T follicular helper cell (primary cell): Measurements from ENCODE around the gene STIL.
"Not testable (repeated sequence)": the region's sequence is repeated elsewhere in the genome, so short reads cannot be mapped to it uniquely, and the experiment has no call there.

ENCODE experiments used
- DNase-seq: peaks from one replicate; pipeline ENCODE4 v3.0.0-alpha.2; 2020; ENCODE audit warnings: low read depth

The STIL gene

GRCh38 chr1:47219590-47220220 lies 94.2 kb downstream of the STIL start:
- no peak for DNase-seq

GRCh38 chr1:47219001-47219400 lies 94.9 kb downstream of the STIL start:
- no peak for DNase-seq

DNA sequence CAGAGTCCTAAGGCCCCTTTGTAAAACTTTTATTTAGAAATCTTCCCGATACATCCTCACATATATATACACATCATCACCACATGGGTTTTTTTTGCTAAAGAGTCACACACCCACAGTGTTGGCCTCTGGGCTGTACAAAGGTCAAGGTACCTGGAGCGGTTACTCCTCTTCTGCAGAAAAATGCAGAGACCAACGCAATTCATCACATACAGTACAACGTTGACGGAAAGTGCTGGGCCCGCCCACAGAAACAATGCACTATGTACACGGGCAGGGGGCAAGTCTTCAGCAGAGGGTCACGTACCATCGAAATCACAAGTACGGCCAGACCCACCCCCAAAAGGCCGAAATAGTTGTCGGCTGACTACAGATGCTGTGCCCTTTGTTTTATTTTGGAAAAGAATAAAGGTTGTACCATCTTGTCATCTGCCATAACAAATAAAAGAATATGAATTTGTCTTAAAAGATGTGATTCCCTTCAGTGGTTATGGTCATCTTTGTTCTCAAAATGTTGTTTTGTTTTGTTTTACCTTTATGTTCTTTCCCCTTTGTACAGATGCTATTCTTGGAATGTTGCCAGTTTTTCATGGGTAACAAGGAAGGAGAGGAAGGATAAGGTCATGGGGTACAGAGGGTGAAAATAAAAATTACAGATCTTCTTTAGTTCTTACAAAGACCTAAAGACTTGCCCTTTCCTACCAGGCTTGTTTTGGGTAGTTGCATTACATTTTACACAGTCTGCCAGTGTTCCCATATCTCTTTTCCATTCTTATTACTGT lies 97.5 kb downstream of the STIL start:
- no peak for DNase-seq

GRCh38 chr1:47215713-47216112 lies 98.2 kb downstream of the STIL start:
- DNase-seq = no peak

DNA sequence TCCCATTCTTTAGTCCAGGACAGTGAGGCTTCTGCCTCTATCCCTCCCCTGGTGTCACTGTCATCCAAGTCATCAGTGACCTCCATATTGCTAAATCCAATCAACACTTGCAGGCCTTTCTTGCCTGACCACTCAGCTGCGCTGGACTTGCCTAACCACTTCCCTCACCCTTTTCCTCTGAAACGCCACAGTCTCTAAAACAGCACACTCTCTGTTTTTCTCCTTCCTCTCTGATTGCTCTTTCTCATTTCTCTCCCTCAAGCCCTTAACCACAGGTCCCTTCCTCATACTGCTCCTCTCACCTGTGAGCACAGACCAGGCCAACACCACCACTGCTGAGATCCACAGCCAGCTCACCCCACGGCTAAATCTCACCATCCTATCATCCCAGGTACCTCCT lies 99.4 kb downstream of the STIL start:
- no peak for DNase-seq

DNA sequence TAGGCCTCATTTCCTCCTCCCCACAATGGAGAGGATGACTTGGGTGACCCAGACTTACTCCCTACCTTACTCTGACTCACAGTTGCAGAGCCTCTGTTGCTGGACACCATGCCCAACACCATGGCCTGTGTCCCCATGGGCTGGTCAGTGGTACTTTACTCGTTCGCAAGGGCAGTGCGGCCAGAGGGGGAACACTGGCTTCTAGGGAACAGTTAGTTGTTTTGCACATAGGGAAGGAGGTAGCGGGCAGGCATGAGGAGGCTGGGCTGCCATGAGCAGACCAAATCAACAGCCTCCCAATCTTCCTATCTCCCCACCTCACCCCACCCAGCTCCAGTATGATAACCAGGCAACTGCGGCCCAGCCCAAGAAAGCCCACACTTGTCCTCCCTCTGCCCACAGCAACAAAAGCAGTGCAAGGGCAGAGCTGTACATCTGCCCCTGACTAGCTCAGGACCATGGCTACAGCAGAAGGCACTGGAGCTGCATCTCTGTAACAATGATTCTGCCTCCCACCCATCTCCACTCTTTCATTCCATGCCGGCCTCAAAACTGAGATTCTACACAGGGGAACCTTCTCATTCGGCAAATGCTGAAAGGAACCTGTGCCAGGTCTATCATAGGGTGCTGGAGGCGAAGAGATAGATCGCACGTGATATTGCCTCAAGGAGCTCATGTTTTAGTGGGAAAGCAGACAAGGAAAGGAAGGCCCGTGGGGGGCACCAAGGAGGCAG lies 100.5 kb downstream of the STIL start:
- DNase-seq = no peak

- DNase-seq = no peak
These were observed 101.2 kb downstream of the STIL start for GRCh38 chr1:47212636-47213229.

DNA sequence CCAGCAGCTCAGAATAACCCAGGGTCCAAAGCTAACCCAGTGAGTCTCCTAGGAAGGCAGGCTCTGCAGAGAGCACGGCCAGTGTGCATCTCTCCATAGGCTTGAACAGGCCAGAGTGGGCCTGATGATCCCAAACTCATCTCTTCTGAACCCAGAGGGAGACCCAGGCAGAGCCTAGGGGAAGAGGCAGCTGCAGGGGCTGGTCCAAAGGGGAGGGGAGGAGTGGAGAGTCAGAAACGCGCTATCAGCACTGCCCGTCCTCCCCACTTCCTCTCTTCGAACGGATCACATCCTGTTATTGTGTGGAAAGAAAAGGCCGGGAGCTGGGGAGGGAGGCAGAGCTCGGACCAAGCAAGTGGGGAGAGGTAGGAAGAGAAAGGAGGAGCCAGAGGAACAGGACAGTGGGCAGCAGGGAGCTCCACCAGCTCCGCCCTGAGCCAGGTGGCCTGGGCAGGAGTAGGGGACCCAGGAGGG lies 102.1 kb downstream of the STIL start:
- DNase-seq = no peak

DNA sequence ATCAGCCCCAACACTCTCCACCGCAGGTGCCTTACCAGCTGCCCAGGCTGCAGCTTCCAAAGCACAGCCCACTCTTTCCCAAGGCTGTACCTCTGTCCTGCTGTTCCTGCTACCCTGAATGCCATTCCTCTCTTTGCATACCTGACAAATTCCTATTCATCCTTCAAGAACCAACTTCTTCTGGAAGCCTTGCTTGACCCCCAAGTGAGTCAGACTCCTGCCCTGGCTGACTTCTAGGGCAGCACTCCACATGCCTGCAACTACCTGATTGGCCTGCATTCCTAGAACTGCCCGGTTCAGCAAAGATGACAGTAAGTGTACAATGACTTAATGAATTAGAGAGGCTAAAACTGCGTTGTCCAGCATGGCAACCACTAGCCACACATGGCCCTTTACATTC lies 103.3 kb downstream of the STIL start:
- no peak for DNase-seq

- no peak for DNase-seq
These were observed 104.1 kb downstream of the STIL start for GRCh38 chr1:47209725-47210325.

GRCh38 chr1:47209091-47209490 lies 104.9 kb downstream of the STIL start:
- DNase-seq = no peak

DNA sequence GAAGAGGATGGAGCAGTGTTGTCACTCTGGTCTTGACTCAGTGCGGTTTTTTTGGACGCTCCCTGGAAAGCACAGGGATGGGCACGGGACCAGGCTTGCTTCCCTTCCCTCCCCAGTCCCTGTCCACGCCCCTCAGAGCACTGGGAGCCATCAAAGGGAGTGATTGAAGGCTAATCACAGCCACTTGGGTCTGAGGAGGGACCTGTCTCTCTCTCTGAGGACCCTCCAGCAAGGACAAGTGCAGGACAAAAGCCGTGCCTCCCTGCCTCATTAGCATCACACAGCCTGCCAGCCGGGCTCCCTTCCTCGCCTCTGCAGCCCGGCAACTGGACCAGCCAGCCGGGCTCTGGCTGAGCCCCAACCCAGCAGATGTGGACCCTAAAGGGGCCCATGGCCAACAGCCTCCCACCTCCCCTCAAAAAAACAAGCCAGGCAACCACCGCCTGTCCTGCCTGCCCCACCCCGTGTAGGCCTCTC lies 105.5 kb downstream of the STIL start:
- DNase-seq = no peak

- no peak for DNase-seq
These were observed 106.1 kb downstream of the STIL start for GRCh38 chr1:47207803-47208373.

GRCh38 chr1:47205918-47206317 lies 108.0 kb downstream of the STIL start:
- no peak for DNase-seq

- not testable (repeated sequence) for DNase-seq
These were observed 110.4 kb downstream of the STIL start for GRCh38 chr1:47203504-47203903.

DNA sequence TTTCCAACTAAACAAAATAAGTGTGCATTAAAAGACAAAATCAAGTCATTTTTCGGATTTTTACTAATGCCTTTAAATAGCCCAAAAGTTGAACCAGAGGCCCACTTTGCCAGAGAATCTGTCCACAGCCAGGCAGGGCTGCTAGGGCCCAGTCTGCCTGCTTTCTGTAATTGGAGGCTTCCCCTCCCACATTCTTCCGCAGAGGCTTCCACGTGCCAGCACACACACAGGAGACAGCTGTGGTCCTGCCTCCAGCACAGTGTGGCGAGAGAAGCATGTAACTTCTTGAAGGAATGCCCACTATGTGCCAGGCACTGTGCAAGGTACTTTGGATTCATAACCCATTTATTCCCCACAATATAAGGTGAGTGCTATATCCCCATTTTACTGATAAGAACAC lies 112.8 kb downstream of the STIL start:
- no peak for DNase-seq
